ENCODE data around the gene FAM156A.
"Not testable (repeated sequence)": the region's sequence is repeated elsewhere in the genome, so short reads cannot be mapped to it uniquely, and the experiment has no call there.

- not testable (repeated sequence) for TF ChIP-seq JUN (IDR thresholded peaks at IDR 0.05; ENCODE audit: low read depth, low read length); ATF2 (IDR thresholded peaks at IDR 0.05; ENCODE audit: low read length); CTCF (IDR thresholded peaks at IDR 0.05; ENCODE audit: control extremely low read depth in 1 of 3, insufficient read depth in 1 of 3, low read depth in 1 of 3, low read length in 3 of 3); EGR1 (IDR thresholded peaks at IDR 0.05; ENCODE audit: borderline replicate concordance, low read depth, low read length)
These were observed 44.6 kb downstream of the FAM156A start for GRCh38 chrX:52913681-52914080.
